A673 (cell line): ENCODE measurements around the gene POLR3A.

Experiments used
- CTCF ChIP-seq: fragments of 300-800, 200-600 bp; sonication (generic); conservative IDR thresholded peaks from 2 replicates; pipeline ENCODE4 v1.5.1; 2017; ENCODE audit warnings: low read depth, mild to moderate bottlenecking, antibody characterized with exemption, low read length, moderate library complexity, mixed read lengths
- EZH2 ChIP-seq: fragments of 200-600 bp; sonication (generic); IDR thresholded peaks from 2 replicates; pipeline ENCODE4 v1.6.1; 2017; ENCODE audit warnings: borderline replicate concordance, low read depth, mild to moderate bottlenecking, mixed read lengths, antibody characterized with exemption, low read length; ENCODE audit not compliant: poor library complexity, severe bottlenecking

DNA sequence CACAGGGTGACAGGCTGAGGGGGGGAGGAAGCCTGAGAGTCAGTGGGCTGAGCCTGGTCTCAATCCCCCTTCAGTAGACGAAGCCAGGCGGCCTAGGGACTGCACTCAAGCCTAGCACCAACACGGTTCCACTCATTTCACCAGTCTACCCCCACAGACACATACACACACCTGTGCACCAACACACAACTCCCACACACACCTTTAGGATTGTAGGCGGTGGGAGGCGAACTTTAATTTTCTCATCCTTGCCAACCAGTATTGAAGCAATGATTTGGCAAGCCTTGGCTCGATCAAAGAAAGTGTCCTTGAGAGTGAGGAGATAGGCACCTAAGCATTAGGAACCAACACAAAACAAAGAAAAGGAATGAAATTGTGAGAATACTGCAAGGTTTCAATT is 19.7 kb downstream of the POLR3A start:
- TF ChIP-seq CTCF, result no peak
- no peak for TF ChIP-seq EZH2
